Spleen (tissue), 7 donors: ENCODE measurements around the gene PLEKHO1.

Experiments used
- POLR2A ChIP-seq, 3 donors: fragments of 450-650 bp; IDR thresholded peaks; one replicate each; pipeline ENCODE4 v1.5.1; 2017; ENCODE audit warnings: antibody characterized with exemption in 3 of 3, mild to moderate bottlenecking in 1 of 3
- TF ChIP-seq, protein P1 (sequence below), 11 experiments: fragments of 200-600 bp in 7 of 11; fragments of 450-650 bp in 4 of 11; sonication (generic) in 4 of 11; IDR thresholded peaks in 8 of 11; conservative IDR thresholded peaks in 3 of 11; 1 replicate in 7 of 11; 2 replicates in 4 of 11; pipeline versions ENCODE4 v1.4.0 to v1.8.0; 2016 to 2021; ENCODE audit warnings: antibody characterized with exemption in 11 of 11, inconsistent platforms in 4 of 11, mild to moderate bottlenecking in 1 of 11
- donor health status: DM: no; HTN: no; CAD: no; lungs with moderate emphysema.
- donor health status: DM: no; HTN: no; CAD: no.
- donor health status: DM: no; HTN: no; CAD: no.

DNA sequence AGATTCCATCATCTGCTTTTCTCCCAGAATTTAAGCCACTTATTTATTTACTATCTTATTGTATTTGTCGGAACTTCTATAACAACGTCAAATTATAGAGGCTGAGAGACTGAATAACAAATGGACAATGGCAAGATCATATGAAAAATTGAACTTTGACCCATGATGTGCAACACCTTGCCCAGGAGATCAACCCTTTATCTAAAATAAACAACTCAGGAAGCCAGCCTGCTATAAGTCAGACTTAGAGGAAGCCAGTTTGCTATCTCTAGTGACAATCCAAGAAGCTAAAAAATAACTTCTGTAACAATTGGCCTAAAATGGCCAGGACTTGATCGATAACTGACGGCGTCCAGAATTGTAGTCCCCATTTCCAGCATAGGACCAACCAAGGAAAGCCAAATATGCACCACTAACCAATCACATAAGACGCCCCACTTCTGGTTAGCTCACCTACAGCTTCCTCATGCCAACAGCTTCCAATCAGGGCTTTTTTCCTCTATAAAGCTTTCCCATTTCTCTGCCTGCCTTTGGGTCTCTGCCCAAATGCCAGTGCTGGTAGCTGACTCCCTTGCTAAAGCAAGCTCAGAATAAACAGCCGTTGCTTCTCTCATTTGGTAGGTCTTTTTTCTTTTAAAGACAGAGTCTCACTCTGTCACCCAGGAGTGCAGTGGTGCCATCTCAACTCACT lies 57.7 kb downstream of the PLEKHO1 start:
- TF ChIP-seq, protein P1, sequence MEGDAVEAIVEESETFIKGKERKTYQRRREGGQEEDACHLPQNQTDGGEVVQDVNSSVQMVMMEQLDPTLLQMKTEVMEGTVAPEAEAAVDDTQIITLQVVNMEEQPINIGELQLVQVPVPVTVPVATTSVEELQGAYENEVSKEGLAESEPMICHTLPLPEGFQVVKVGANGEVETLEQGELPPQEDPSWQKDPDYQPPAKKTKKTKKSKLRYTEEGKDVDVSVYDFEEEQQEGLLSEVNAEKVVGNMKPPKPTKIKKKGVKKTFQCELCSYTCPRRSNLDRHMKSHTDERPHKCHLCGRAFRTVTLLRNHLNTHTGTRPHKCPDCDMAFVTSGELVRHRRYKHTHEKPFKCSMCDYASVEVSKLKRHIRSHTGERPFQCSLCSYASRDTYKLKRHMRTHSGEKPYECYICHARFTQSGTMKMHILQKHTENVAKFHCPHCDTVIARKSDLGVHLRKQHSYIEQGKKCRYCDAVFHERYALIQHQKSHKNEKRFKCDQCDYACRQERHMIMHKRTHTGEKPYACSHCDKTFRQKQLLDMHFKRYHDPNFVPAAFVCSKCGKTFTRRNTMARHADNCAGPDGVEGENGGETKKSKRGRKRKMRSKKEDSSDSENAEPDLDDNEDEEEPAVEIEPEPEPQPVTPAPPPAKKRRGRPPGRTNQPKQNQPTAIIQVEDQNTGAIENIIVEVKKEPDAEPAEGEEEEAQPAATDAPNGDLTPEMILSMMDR (IDR thresholded peaks at IDR 0.05 in 8 of 11, conservative IDR thresholded peaks at IDR 0.05 in 3 of 11): no peak
- TF ChIP-seq POLR2A (IDR thresholded peaks at IDR 0.05): no peak
